SKM-1 treated with dmso at 0.1 percent for 144 hours (cell line): ENCODE measurements around the gene RIN2.

ENCODE experiments used
- DNase-seq: peaks from one replicate; lab custom pipeline; 2025; ENCODE audit not compliant: unreplicated experiment; lab: John Stamatoyannopoulos, UW

Gene RIN2

GRCh38 chr20:19761841-19762240 is 3.8 kb downstream of the RIN2 start:
- DNase-seq: no peak

GRCh38 chr20:19764207-19764606 is 6.1 kb downstream of the RIN2 start:
- no peak for DNase-seq

GRCh38 chr20:19765266-19765665 is 7.2 kb downstream of the RIN2 start:
- DNase-seq: no peak

GRCh38 chr20:19765913-19766312 is 7.9 kb downstream of the RIN2 start:
- DNase-seq: no peak

DNA sequence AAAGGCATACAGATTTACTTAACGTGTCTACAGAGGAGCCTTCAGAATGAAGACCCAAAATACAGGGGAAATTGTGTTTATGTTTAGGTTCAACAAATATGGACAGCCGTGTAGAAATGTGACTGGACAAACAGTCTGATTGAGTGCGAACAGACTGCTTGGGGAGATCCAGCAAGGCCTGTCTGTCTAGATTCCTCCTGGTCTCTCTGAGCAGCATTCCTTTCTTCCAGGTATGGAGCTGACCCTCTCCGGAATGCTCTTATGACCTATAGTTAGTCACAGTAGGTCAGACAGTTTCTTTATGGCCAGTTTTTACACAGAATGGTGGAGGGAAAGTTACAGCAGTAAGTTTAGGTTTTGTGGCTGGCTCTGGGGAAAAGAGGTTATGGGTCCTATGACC is 9.0 kb downstream of the RIN2 start:
- DNase-seq: no peak

- DNase-seq: no peak
These were observed 10.3 kb downstream of the RIN2 start for GRCh38 chr20:19768325-19768842.

- DNase-seq: no peak
These were observed 11.4 kb downstream of the RIN2 start for GRCh38 chr20:19769507-19769906.

DNA sequence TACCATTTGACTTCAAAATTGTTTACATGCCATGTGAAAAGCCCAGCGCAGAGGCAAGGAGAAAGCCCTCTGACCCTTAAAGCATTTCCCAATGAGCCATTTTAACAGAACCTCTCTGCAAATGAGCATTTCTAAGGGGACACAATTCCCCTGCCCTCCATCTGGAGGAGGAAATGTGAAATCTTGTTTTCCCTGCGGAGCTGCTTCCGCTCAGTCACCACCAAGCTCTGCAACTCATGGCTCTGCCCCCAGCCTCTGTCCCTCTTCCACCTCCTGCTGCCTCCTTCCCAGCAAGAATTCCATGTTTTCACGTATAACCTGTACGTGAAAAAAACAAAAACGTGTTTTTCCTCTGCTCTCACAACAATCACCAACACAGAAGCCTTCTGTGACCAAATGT is 12.3 kb downstream of the RIN2 start:
- DNase-seq: no peak

- no peak for DNase-seq
These were observed 13.0 kb downstream of the RIN2 start for GRCh38 chr20:19771031-19771430.

- no peak for DNase-seq
These were observed 15.4 kb downstream of the RIN2 start for GRCh38 chr20:19773471-19773870.

DNA sequence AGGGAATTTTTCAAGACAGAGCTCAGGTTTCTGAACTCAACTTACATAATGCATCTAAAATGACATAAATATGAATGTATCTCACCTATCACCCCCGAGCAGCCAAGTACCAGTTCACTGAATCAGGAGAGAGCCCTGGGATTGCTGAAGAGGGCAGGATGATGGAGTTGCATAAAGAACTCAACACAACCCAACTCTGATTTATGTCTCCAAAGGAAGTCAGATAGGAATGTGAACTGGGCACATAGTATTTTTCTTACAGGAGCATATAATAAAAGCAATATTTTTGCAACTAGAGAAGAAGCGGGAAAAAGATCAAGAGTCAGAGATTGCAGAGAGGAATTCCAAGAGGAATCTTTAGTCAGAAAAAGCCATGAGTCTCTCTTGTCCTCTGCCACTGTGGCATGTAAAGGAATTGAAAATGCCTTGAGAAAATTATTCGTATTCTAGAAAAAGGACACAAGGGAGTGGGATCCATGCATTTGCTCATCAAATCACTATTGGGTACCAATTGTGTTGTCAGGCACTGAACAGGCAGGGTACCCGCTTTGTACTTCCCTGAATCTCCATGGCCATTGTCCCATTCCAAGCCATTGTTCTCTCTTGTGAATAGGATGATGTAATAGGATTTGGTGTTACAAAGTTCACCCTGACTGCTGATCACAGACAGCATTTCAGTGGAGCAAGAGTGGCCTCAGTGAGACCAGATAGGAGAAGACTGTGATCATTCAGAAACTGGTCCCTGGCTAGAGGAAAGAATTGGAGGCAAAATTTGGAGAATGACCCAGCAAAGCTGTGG is 16.3 kb downstream of the RIN2 start:
- DNase-seq: no peak

GRCh38 chr20:19775353-19776253 is 17.5 kb downstream of the RIN2 start:
- DNase-seq: no peak

DNA sequence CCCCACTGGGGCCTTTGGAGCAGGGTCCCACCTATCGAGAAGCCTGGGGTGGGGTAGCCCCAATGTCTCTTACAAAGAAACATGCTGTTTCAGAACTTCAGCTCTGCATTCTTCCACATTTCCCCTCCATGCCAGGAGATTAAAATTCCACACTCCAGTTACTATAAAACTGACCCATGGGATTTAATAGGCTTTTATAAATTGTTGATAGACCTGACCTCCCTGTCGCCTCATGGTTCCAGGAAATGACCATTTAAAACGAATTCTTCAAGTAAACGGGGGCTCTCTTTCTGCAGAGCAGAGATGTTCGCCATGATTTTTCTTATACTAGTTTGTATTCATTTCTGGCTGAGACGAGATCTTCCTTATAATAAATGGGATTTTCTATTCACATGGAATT is 19.3 kb downstream of the RIN2 start:
- DNase-seq: no peak

GRCh38 chr20:19777981-19778380 is 19.9 kb downstream of the RIN2 start:
- no peak for DNase-seq

GRCh38 chr20:19778404-19778803 is 20.3 kb downstream of the RIN2 start:
- no peak for DNase-seq

DNA sequence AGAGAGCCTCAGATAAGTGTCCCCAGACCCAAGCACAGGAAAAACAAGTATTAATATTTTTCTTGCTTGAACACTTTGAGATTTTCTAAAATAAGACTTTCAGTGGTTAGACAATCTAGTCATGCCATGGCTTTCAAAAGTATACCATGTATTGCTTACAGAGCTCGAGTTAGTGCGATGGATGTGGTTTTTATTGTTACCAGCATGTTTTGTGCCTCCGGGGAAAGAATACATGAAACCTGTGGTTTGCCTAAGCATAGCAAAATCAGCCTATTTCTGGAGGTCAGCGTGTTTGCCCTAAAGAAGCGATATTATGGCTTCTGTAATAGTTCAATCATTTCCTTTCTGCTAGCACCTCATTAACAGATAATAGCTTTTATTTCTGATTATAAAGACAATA is 21.6 kb downstream of the RIN2 start:
- DNase-seq: no peak

DNA sequence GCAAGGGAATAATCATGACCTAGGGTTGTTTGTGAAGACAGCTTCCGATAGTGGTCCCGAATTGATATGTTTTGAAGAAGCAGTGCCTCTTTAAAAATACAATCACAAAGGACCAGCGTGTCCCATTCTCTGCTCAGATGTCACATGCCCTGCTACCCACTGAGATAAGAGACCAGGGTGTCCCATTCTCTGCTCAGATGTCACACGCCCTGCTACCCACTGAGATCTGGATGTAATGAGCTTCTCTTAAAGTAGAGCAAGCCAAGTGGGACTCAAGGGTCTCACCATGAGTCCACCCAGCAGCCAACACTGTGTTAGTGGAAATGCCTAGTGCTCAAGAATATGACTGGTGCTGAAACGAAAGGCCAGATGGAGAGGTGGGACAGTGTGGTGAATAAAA is 22.2 kb downstream of the RIN2 start:
- DNase-seq: no peak

GRCh38 chr20:19781235-19781634 is 23.2 kb downstream of the RIN2 start:
- no peak for DNase-seq

DNA sequence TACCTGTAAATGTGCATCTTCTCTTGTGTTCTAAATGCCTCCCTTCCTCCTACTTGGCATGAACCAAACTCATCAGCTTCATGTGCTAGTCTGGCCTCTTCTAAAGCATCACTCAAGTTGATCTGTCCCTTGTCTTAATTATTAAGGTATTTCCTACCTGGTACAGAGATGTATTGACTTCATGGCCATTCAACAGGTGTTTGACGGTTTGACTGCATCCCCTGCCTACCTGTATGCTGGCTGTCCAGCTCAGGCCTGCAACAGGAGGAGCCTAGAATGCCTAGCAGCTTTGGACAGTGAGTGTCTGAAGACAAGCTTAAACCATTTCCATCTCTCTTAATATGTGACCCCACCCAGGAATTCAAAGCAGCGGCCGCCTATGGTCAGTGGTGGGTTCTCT is 24.6 kb downstream of the RIN2 start:
- no peak for DNase-seq

DNA sequence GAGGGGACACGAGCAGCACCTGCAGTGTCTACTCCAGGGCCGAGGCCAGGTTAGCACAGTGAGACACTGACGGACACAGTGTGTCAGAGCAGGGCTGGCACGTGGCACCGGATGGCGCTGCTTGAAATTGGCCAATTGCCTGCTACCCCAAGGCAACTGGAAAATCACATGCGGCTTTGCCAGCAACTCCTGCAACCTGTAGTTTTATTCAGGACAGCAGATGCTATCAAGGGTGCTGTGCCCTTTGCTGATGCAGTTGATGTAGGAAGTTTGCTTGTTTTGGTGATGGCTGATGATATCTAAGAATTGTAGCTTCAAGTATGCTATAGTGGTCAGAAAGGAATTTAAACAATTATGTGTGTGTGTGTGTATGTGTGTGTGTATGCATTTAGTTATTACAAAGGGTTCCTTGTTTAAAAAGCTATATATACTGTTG is 25.9 kb downstream of the RIN2 start:
- DNase-seq: no peak

- DNase-seq: peak; percentile 59
These were observed 26.6 kb downstream of the RIN2 start for GRCh38 chr20:19784511-19785172.
